Activated CD8-positive, alpha-beta memory T cell treated with anti-CD3 and anti-CD28 coated beads for 36 hours (primary cell): ENCODE measurements around the gene MRPL20. TPM values are rescaled to one million over a fixed set of nuclear protein-coding genes. Genes with fewer than 3 reads are reported as not detected.
"Not testable (repeated sequence)": the region's sequence is repeated elsewhere in the genome, so short reads cannot be mapped to it uniquely, and the experiment has no call there.

ENCODE experiments used
- CTCF ChIA-PET: fragments of 350-600 bp; sonication (Branson Sonifier 250); formaldehyde crosslinking; loops from one replicate; lab custom pipeline; 2021; ENCODE audit warnings: antibody characterized with exemption; lab: Charles Lee
- POLR2A ChIA-PET: fragments of 350-600 bp; sonication (Branson Sonifier 250); formaldehyde crosslinking; loops from one replicate; lab custom pipeline; 2021; ENCODE audit warnings: antibody characterized with exemption; lab: Charles Lee
- total RNA-seq, 2 experiments: library from RNA; stranded (reverse); gene quantifications; one replicate each; pipeline ENCODE4 v1.2.3, GENCODE V29; 2021

The MRPL20 gene
- total RNA-seq, 2 experiments from 2014 or later, result 191 to 196 TPM

DNA sequence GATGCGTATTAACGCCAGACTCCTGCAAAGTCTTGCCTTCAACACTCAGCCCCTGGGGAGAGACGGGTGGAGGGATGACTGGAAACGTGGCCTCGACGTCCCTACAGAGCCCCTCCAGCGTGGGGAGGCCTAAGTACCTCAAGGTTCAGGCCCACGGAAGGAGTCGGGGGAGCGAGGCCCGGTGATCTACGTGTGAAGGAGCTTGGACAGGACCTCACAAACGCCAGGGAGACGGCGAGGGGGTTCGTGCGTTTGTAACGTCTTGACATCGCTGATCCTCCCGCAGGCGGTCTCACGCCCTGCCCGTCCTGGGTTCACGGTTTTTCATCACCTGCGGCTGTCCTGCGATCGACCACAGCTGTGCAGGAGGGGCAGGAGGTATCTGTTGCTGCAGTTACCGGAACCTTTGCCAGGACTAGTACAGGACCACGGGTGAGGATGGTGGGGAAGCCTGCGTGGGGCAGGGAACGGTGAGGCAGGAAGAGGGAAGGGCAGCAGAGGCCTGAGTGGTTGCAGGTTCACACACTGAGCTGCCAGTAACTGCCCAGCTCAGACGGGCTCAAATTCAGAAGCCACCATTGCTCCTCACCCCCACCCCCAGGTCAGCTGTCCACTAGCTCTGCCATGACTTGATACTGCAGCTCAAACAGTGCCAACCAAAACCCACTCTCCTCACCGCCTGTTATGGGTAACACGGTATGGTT lies 7.1 kb downstream of the MRPL20 start:
- ChIA-PET POLR2A (interaction anchor here (1.8 kb wide), 1 partner anchor 25 kb away, joined by 8 read pairs; the partner anchor contains the start of gene AURKAIP1), CTCF (interaction anchor here (1.0 to 1.9 kb wide), 6 partner anchors 9 to 73 kb away, joined by 3 to 8 read pairs (median 4); partner anchors contain the start of gene AURKAIP1)

GRCh38 chr1:1399187-1399871 lies 7.8 kb downstream of the MRPL20 start, which contains the start of gene CCNL2:
Gene CCNL2, minus strand, starts transcription at chr1:1399335. Its CDS starts 29 bp downstream, at chr1:1399306.
- ChIA-PET POLR2A (interaction anchor here (0.6 to 1.4 kb wide), 8 partner anchors 8 to 231 kb away, joined by 3 to 16 read pairs (median 4); partner anchors contain the start of genes AURKAIP1 and MRPL20), CTCF (interaction anchor here (0.7 to 1.9 kb wide), 7 partner anchors 8 to 73 kb away, joined by 3 to 8 read pairs (median 4); partner anchors contain the start of genes AURKAIP1 and MRPL20)

DNA sequence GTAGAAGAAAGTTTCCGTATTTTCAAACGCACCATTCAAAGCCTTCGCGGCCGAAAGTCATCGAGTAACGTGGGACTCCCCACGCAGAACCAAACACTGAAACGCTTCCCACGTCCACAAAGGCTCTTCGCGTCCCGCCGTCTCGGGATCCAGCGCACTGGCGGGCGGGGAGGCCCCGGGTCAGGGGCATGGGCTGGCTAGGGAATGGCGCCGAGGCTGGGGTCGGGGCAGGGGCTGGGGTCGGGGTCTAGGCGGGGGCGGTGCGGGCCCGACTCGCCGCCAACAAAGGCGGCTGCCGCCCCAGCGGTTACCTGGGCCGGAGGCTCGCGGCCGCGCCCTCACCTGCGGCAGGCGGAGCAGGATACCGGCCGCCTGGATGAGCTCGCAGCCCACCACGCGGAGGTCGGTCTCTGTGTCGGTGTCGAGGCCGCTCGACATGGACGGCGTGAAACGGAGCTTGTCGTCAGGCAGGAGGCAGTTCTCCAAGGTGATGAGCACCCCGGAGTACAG lies 8.4 kb downstream of the MRPL20 start:
- CTCF ChIA-PET, result interaction anchor here (0.7 to 1.9 kb wide), 6 partner anchors 9 to 74 kb away, joined by 3 to 8 read pairs (median 4); partner anchors contain the start of genes AURKAIP1 and MRPL20

GRCh38 chr1:1397839-1398523 lies 9.1 kb downstream of the MRPL20 start:
- ChIA-PET CTCF (interaction anchor here (1.8 kb wide), 1 partner anchor 9 kb away, joined by 7 read pairs; the partner anchor contains the start of gene MRPL20), POLR2A (interaction anchor here (0.6 to 1.4 kb wide), 2 partner anchors 10 to 20 kb away, joined by 6 to 16 read pairs; partner anchors contain the start of gene MRPL20)

More for the DNA sequence above, 8.4 kb downstream of the MRPL20 start:
- POLR2A ChIA-PET, result interaction anchor here (0.6 to 1.4 kb wide), 7 partner anchors 9 to 231 kb away, joined by 3 to 16 read pairs (median 5); partner anchors contain the start of genes AURKAIP1 and MRPL20

GRCh38 chr1:1395166-1395565 lies 11.9 kb downstream of the MRPL20 start:
- ChIA-PET CTCF (no interaction called here), POLR2A (interaction anchor here (0.6 kb wide), 1 partner anchor 116 kb away, joined by 4 read pairs; no protein-coding TSS in a partner anchor)

GRCh38 chr1:1394116-1394515 lies 13.0 kb downstream of the MRPL20 start:
- ChIA-PET POLR2A (no interaction called here), CTCF (no interaction called here)

- ChIA-PET POLR2A (interaction anchor here (0.5 kb wide), 1 partner anchor 260 kb away, joined by 6 read pairs; no protein-coding TSS in a partner anchor), CTCF (no interaction called here)
These were observed 13.7 kb downstream of the MRPL20 start for GRCh38 chr1:1393428-1393827.

- CTCF ChIA-PET, result no interaction called here
These were observed 14.1 kb downstream of the MRPL20 start for GRCh38 chr1:1393014-1393413.

GRCh38 chr1:1391225-1391624 lies 15.9 kb downstream of the MRPL20 start:
- ChIA-PET CTCF (interaction anchor here (0.9 to 1.3 kb wide), 2 partner anchors 9 to 16 kb away, joined by 3 to 5 read pairs; partner anchors contain the start of gene MRPL20), POLR2A (no interaction called here)

More at GRCh38 chr1:1393014-1393413, 14.1 kb downstream of the MRPL20 start:
- POLR2A ChIA-PET, result interaction anchor here (0.5 kb wide), 1 partner anchor 260 kb away, joined by 6 read pairs; no protein-coding TSS in a partner anchor

DNA sequence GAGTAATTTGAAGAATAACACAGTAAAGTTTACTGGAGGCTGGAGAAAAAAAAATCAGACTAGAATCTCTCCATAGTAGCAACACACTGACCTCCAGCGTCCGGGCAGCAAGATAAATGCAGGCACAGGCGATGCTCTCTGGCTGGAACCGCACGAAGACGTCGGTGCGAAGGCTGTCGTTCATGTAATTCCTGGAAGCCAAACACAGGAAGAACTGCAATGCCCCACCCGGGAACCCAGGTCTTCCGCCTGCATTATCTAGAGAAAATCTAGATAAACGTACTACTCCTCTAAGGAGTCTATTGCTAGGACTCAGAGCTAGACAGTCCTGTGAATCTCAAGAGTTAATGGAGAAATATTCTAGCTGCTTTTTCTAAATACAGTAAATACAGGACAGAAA lies 16.4 kb downstream of the MRPL20 start:
- ChIA-PET CTCF (interaction anchor here (0.9 to 1.3 kb wide), 3 partner anchors 10 to 17 kb away, joined by 3 to 5 read pairs (median 3); partner anchors contain the start of gene MRPL20), POLR2A (no interaction called here)

- ChIA-PET CTCF (no interaction called here), POLR2A (interaction anchor here (1.2 kb wide), 1 partner anchor 11 kb away, joined by 4 read pairs; the partner anchor contains the start of gene CCNL2)
These were observed 19.0 kb downstream of the MRPL20 start for GRCh38 chr1:1388078-1388472.

DNA sequence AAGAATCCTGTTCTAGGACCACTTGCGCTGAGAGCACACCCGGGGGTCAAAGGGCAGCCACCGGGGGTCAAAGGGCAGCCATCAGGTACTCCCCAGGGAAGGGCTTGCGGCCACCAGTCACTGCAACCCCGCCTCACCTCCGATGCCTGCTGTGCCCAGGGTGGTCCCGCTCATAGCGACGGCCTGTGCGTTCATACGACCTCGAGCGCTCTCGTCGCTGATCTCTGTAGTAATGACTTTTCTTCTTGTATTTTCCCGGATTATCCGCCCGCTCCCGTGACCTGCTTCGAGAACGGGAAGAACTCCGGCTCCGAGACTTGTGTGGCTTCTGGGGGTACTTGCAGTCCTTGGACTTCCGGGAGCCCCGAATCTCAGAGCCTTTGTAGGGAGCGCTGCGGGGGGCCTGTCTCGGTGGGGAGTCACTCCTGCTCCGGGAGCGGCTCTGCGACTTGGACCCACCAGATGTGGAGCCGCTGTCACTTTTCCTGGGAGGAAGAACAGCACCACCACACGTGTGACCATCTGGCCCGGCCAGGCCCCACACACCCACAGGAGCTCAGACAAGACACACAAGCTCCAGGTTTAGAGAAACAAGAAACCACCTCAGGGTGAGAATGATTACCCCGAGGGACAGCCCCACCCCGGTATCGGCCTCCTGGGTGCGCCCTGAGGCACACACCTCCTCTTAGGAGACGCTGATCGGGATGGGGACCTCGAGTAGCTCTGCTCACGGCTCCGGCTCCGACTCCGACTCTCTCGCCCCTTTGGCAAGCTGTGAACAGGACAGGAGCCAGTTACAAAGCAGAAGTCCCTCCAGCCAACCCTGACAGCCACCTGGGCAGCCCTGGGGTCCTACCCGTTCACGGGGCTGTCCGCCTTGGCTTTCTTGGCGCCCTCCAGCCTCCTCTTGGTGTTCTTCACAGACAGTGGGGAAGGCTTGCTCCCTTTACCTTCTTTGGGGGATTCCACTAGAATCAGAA lies 19.7 kb downstream of the MRPL20 start:
- CTCF ChIA-PET, result no interaction called here

GRCh38 chr1:1385931-1386330 lies 21.2 kb downstream of the MRPL20 start:
- CTCF ChIA-PET, result no interaction called here
- POLR2A ChIA-PET, result interaction anchor here (1.3 kb wide), 1 partner anchor 13 kb away, joined by 3 read pairs; the partner anchor contains the start of gene CCNL2

More for the DNA sequence above, 19.7 kb downstream of the MRPL20 start:
- POLR2A ChIA-PET, result interaction anchor here (1.2 kb wide), 1 partner anchor 12 kb away, joined by 4 read pairs; the partner anchor contains the start of gene CCNL2

DNA sequence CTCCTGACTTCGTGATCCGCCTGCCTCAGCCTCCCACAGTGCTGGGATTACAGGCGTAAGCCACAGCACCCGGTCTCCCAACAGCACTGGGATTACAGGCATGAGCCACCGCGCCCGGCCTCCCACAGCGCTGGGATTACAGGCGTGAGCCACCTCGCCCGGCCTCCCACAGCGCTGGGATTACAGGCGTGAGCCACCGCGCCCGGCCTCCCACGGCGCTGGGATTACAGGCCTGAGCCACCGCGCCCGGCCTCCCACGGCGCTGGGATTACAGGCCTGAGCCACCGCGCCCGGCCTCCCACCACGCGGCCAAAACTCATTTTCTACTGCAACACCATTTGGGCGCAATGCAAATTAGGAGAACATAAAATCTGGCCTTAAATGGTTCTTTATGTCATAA lies 21.8 kb downstream of the MRPL20 start:
- CTCF ChIA-PET, result not testable (repeated sequence)
- POLR2A ChIA-PET, result interaction anchor here (1.3 kb wide), 1 partner anchor 14 kb away, joined by 3 read pairs; the partner anchor contains the start of gene CCNL2

- POLR2A ChIA-PET, result no interaction called here
- CTCF ChIA-PET, result interaction anchor here (1.1 kb wide), 1 partner anchor 9 kb away, joined by 3 read pairs; no protein-coding TSS in a partner anchor
These were observed 25.8 kb downstream of the MRPL20 start for GRCh38 chr1:1381294-1381693.

GRCh38 chr1:1380860-1381259 lies 26.2 kb downstream of the MRPL20 start:
- ChIA-PET POLR2A (no interaction called here), CTCF (interaction anchor here (1.1 to 1.6 kb wide), 2 partner anchors 9 to 19 kb away, joined by 3 read pairs; no protein-coding TSS in a partner anchor)
